H1 (cell line): Measurements from ENCODE around the gene CSNK1G3. TPM values are rescaled to one million over a fixed set of nuclear protein-coding genes. Genes with fewer than 3 reads are reported as not detected.

Source experiments
- CTCF ChIA-PET: fragments of 300-600 bp; sonication (Branson Sonifier 250); formaldehyde crosslinking; loops from one replicate; lab custom pipeline; 2021; ENCODE audit not compliant: partially characterized antibody; lab: Charles Lee
- POLR2A ChIA-PET: fragments of 300-600 bp; sonication (Branson Sonifier 250); formaldehyde crosslinking; loops from one replicate; lab custom pipeline; 2021; ENCODE audit warnings: inconsistent platforms; ENCODE audit not compliant: partially characterized antibody; lab: Charles Lee
- DNase-seq, 2 experiments: peaks; one replicate each; pipeline versions ENCODE4 v3.0.0 to v3.0.0-alpha.2; 2010 to 2022; ENCODE audit warnings: low spot score in 2 of 2, low read depth in 1 of 2, mixed read lengths in 1 of 2
- FAIRE-seq: peaks from 2 replicates; lab custom pipeline; 2011; peaks lifted over from hg19 to GRCh38; lab: Jason Lieb, UNC
- H2AFZ ChIP-seq: 2 replicates; pipeline ENCODE4 v1.8.1; 2012; ENCODE audit warnings: low read length, inconsistent platforms
- H2AK5ac ChIP-seq: 2 replicates; pipeline ENCODE4 v1.6.1; 2013; ENCODE audit warnings: low read depth, low read length
- H2BK120ac ChIP-seq: replicated peaks from 2 replicates; pipeline ENCODE3; 2013; ENCODE audit warnings: low read depth, low read length, inconsistent platforms
- H2BK12ac ChIP-seq: 2 replicates; pipeline ENCODE4 v1.6.1; 2013; ENCODE audit warnings: low read depth, low read length
- H2BK15ac ChIP-seq: 2 replicates; pipeline ENCODE4 v1.6.1; 2013; ENCODE audit warnings: low read length
- H2BK20ac ChIP-seq: 2 replicates; pipeline ENCODE4 v1.6.1; 2013; ENCODE audit warnings: low read length
- H2BK5ac ChIP-seq: 2 replicates; pipeline ENCODE4 v1.6.1; 2013; ENCODE audit warnings: low read depth, low read length
- H3K14ac ChIP-seq: 2 replicates; pipeline ENCODE4 v1.6.1; 2013; ENCODE audit warnings: inconsistent platforms; ENCODE audit not compliant: insufficient read length
- H3K18ac ChIP-seq: 2 replicates; pipeline ENCODE4 v1.6.1; 2013; ENCODE audit warnings: low read length; ENCODE audit errors: extremely low read depth
- H3K23ac ChIP-seq: 2 replicates; pipeline ENCODE4 v1.6.1; 2013; ENCODE audit warnings: inconsistent platforms; ENCODE audit not compliant: insufficient read length
- H3K23me2 ChIP-seq: 2 replicates; pipeline ENCODE4 v1.6.1; 2013; ENCODE audit warnings: low read depth, low read length
- H3K27ac ChIP-seq: 2 replicates; pipeline ENCODE4 v1.6.1; 2011; ENCODE audit warnings: low read depth, low read length, inconsistent platforms
- H3K27me3 ChIP-seq, 4 experiments: replicated peaks in 1 of 4; 1 replicate in 1 of 4; 2 replicates in 3 of 4; pipeline versions ENCODE4 v1.6.1 to v1.8.1; 2011 to 2013; ENCODE audit warnings: low read length in 3 of 4, mild to moderate bottlenecking in 3 of 4, inconsistent platforms in 2 of 4, mixed read lengths in 2 of 4, moderate library complexity in 1 of 4; ENCODE audit not compliant: control insufficient read depth in 3 of 4, insufficient read depth in 3 of 4; ENCODE audit errors: extremely low read depth in 1 of 4
- H3K36me3 ChIP-seq, 4 experiments: 2 replicates each; pipeline versions ENCODE4 v1.6.1 to v1.8.1; 2011 to 2013; ENCODE audit warnings: mild to moderate bottlenecking in 4 of 4, low read length in 3 of 4, moderate library complexity in 2 of 4, control low read depth in 1 of 4, inconsistent platforms in 1 of 4; ENCODE audit not compliant: insufficient read depth in 4 of 4, control insufficient read depth in 2 of 4
- H3K4ac ChIP-seq: replicated peaks from 2 replicates; pipeline ENCODE3; 2013; ENCODE audit warnings: low read length, low read depth, mixed read lengths, inconsistent platforms; ENCODE audit not compliant: insufficient read length
- H3K4me1 ChIP-seq, 4 experiments: replicated peaks in 1 of 4; 1 replicate in 1 of 4; 2 replicates in 3 of 4; pipeline versions ENCODE4 v1.6.1 to v1.8.1; 2011 to 2013; ENCODE audit warnings: low read length in 3 of 4, inconsistent platforms in 2 of 4, mixed read lengths in 1 of 4; ENCODE audit not compliant: insufficient read depth in 4 of 4, control insufficient read depth in 3 of 4
- H3K4me2 ChIP-seq, 2 experiments: 2 replicates each; pipeline versions ENCODE4 v1.6.1 to v1.8.1; 2011 to 2013; ENCODE audit warnings: low read depth in 2 of 2, low read length in 2 of 2, control low read depth in 1 of 2, inconsistent platforms in 1 of 2, mild to moderate bottlenecking in 1 of 2; ENCODE audit not compliant: insufficient read depth in 1 of 2
- H3K4me3 ChIP-seq, 4 experiments: fragments of 200-600, 300-600 bp in 1 of 4; sonication (generic), shearing (Covaris generic), sonication (Bioruptor Twin) in 1 of 4; 2 replicates each; pipeline versions ENCODE4 v1.5.1 to v1.8.1; 2011 to 2016; ENCODE audit warnings: low read length in 4 of 4, low read depth in 3 of 4, control low read depth in 2 of 4, inconsistent platforms in 2 of 4, mild to moderate bottlenecking in 2 of 4, mixed read lengths in 1 of 4, moderate library complexity in 1 of 4; ENCODE audit not compliant: insufficient read depth in 2 of 4; ENCODE audit errors: extremely low read depth in 1 of 4
- H3K56ac ChIP-seq: replicated peaks from 2 replicates; pipeline ENCODE3; 2013; ENCODE audit warnings: low read depth, mild to moderate bottlenecking, mixed read lengths, low read length, inconsistent platforms; ENCODE audit not compliant: insufficient read length
- H3K79me1 ChIP-seq: 2 replicates; pipeline ENCODE4 v1.6.1; 2013; ENCODE audit warnings: low read depth, low read length, control low read depth
- H3K79me2 ChIP-seq, 2 experiments: 2 replicates each; pipeline versions ENCODE4 v1.6.1 to v1.8.1; 2012 to 2013; ENCODE audit warnings: low read length in 2 of 2, mild to moderate bottlenecking in 2 of 2, inconsistent platforms in 1 of 2; ENCODE audit not compliant: insufficient read depth in 2 of 2, control insufficient read depth in 1 of 2
- H3K9ac ChIP-seq, 4 experiments: replicated peaks in 1 of 4; 1 replicate in 1 of 4; 2 replicates in 3 of 4; pipeline versions ENCODE4 v1.6.1 to v1.8.1; 2011 to 2013; ENCODE audit warnings: low read depth in 3 of 4, low read length in 3 of 4, control low read depth in 2 of 4, mild to moderate bottlenecking in 2 of 4, moderate library complexity in 2 of 4, inconsistent platforms in 1 of 4; ENCODE audit errors: extremely low read depth in 1 of 4
- H3K9me3 ChIP-seq, 2 experiments: 2 replicates each; pipeline versions ENCODE4 v1.6.1 to v1.8.1; 2012 to 2013; ENCODE audit warnings: mild to moderate bottlenecking in 2 of 2, moderate library complexity in 2 of 2, control low read depth in 1 of 2, inconsistent platforms in 1 of 2, low read depth in 1 of 2, low read length in 1 of 2, mixed read lengths in 1 of 2; ENCODE audit not compliant: insufficient read depth in 2 of 2
- H4K20me1 ChIP-seq, 2 experiments: replicated peaks in 1 of 2; 2 replicates each; pipeline versions ENCODE3 to v1.8.1; 2011 to 2013; ENCODE audit warnings: inconsistent platforms in 2 of 2, low read length in 2 of 2, mild to moderate bottlenecking in 1 of 2; ENCODE audit not compliant: insufficient read depth in 2 of 2, control insufficient read depth in 1 of 2
- H4K5ac ChIP-seq: 2 replicates; pipeline ENCODE4 v1.6.1; 2013; ENCODE audit warnings: low read length, low read depth, mixed read lengths, inconsistent platforms; ENCODE audit not compliant: insufficient read length
- H4K8ac ChIP-seq: 2 replicates; pipeline ENCODE4 v1.8.0; 2013; ENCODE audit warnings: mild to moderate bottlenecking, moderate library complexity, low read length, inconsistent platforms; ENCODE audit not compliant: insufficient read depth; ENCODE audit errors: extremely low read depth
- H4K91ac ChIP-seq: replicated peaks from 2 replicates; pipeline ENCODE3; 2013; ENCODE audit warnings: low read length, mixed read lengths, inconsistent platforms; ENCODE audit not compliant: insufficient read length
- CHD1 ChIP-seq: IDR thresholded peaks from 2 replicates; pipeline ENCODE4 v1.6.1; 2012; ENCODE audit warnings: low read depth, low read length, improper control_type of control experiment
- EGR1 ChIP-seq: IDR thresholded peaks from 2 replicates; pipeline ENCODE4 v1.6.1; 2011; ENCODE audit warnings: low read depth, low read length, borderline replicate concordance
- KDM5A ChIP-seq: fragments of 200-600 bp; IDR thresholded peaks from 2 replicates; pipeline ENCODE4 v1.7.1; 2012; ENCODE audit warnings: mild to moderate bottlenecking, low read length, inconsistent platforms, mixed read lengths
- POLR2AphosphoS5 ChIP-seq: IDR thresholded peaks from 2 replicates; pipeline ENCODE4 v1.6.1; 2011; ENCODE audit warnings: low read depth, low read length
- RBBP5 ChIP-seq: IDR thresholded peaks from 2 replicates; pipeline ENCODE4 v1.7.1; 2012; ENCODE audit warnings: low read depth, mild to moderate bottlenecking, inconsistent platforms, low read length, moderate library complexity, borderline replicate concordance
- SIRT6 ChIP-seq: IDR thresholded peaks from one replicate; pipeline ENCODE4 v1.7.1; 2012; ENCODE audit warnings: low read length, inconsistent platforms
- TAF1 ChIP-seq: IDR thresholded peaks from 2 replicates; pipeline ENCODE4 v1.6.1; 2011; ENCODE audit warnings: mild to moderate bottlenecking, low read depth, low read length
- USF2 ChIP-seq: IDR thresholded peaks from 2 replicates; pipeline ENCODE4 v1.6.1; 2011; ENCODE audit warnings: low read length, improper control_type of control experiment
- WGBS, 2 experiments: shearing (Covaris generic) in 1 of 2; methylation state at CpG; one replicate each; pipeline versions ENCODE4 v1.1.6 to v1.1.7; 2013 to 2015; ENCODE audit warnings: low lambda C conversion rate in 2 of 2, mixed read lengths in 2 of 2, inconsistent platforms in 1 of 2, low coverage in 1 of 2, missing lambda C conversion rate in 1 of 2; ENCODE audit not compliant: insufficient replicate concordance in 2 of 2, insufficient coverage in 1 of 2, insufficient read length in 1 of 2; ENCODE audit errors: extremely low coverage in 1 of 2, missing lambda C conversion rate in 1 of 2; 5-methylcytosine and 5-hydroxymethylcytosine counted together
- polyA plus RNA-seq, 7 experiments: library from polyadenylated mRNA; depleted of rRNA in 3 of 7; stranded (reverse) in 5 of 7; unstranded in 2 of 7; fragments of >200 nt in 5 of 7; fragments of 200-250 nt in 2 of 7; gene quantifications; 1 replicate in 5 of 7; 2 replicates in 1 of 7; 4 replicates in 1 of 7; pipeline versions ENCODE4 v1.2.1 to v1.2.3, GENCODE V29; 2011 to 2013; ENCODE audit warnings: missing spikeins in 2 of 7, mixed read lengths in 2 of 7
- total RNA-seq: library from RNA; stranded (reverse); fragmentation: NEBNext Ultra II Directional; extraction: Animal tissue kit (Norgen Biotek cat#: 25700); gene quantifications from 2 replicates; pipeline ENCODE4 v1.2.1, GENCODE V29; 2021

Gene CSNK1G3
- total and polyA plus RNA-seq, 2 of the 8 experiments (the other 6 are each of a cell fraction or from before 2014, with no cell fraction given): 10.6 to 58.9 TPM

GRCh38 chr5:123659011-123659410 is 147.0 kb downstream of the CSNK1G3 start:
- H3K9ac ChIP-seq: no peak overlapping the region
- H3K4me2 ChIP-seq: no peak overlapping the region
- no peak overlapping the region for H2BK5ac ChIP-seq
- CTCF ChIA-PET: no interaction called here
- no peak for DNase-seq
- H4K91ac ChIP-seq: no peak overlapping the region
- 0 out of 2 replicates have a peak overlapping the region, but pooled peaks have one; percentile 28 for H2AFZ ChIP-seq
- no peak overlapping the region for H3K27ac ChIP-seq
- no peaks in the 10 kb centered on the region for H3K9me3 ChIP-seq
- H3K4ac ChIP-seq: no peak overlapping the region
- no peak overlapping the region for H4K5ac ChIP-seq
- H4K8ac ChIP-seq: no peak overlapping the region
- no peak overlapping the region for H2BK20ac ChIP-seq
- no peaks in the 10 kb centered on the region for H4K20me1 ChIP-seq
- no peaks in the 10 kb centered on the region for H3K79me1 ChIP-seq
- H3K14ac ChIP-seq: no peak overlapping the region
- H2AK5ac ChIP-seq: no peak overlapping the region
- H3K18ac ChIP-seq: no peak overlapping the region
- H2BK15ac ChIP-seq: no peak overlapping the region
- no peak for FAIRE-seq
- no peaks in the 10 kb centered on the region for H3K79me2 ChIP-seq
- H3K4me1 ChIP-seq: no peaks in the 10 kb centered on the region
- no peak overlapping the region for H2BK12ac ChIP-seq
- POLR2A ChIA-PET: no interaction called here
- H3K23ac ChIP-seq: no peak overlapping the region
- no peak overlapping the region for H3K4me3 ChIP-seq
- 93% methylated on average over 2 of the region's 2 CpGs; no CpG with 5 or more reads in 1 of the 2 experiments for WGBS, 2 experiments
- no peak overlapping the region for H2BK120ac ChIP-seq
- no peaks in the 10 kb centered on the region for H3K36me3 ChIP-seq
- H3K27me3 ChIP-seq: no peaks in the 10 kb centered on the region
- no peak for TF ChIP-seq KDM5A
- no peak for TF ChIP-seq SIRT6
- no peak for TF ChIP-seq POLR2AphosphoS5
- no peak for TF ChIP-seq USF2
- TF ChIP-seq RBBP5: no peak
- TF ChIP-seq CHD1: no peak
- TF ChIP-seq TAF1: no peak
- no peak for TF ChIP-seq EGR1
- no peaks in the 10 kb centered on the region for H3K23me2 ChIP-seq
- H3K56ac ChIP-seq: no peak overlapping the region
